DMS53 treated with DMSO at 0.1 percent for 48 hours (cell line): ENCODE results near the gene GID8.
"Not testable (repeated sequence)": the region's sequence is repeated elsewhere in the genome, so short reads cannot be mapped to it uniquely, and the experiment has no call there.

Experiments
- DNase-seq: peaks from one replicate; lab custom pipeline; 2025; ENCODE audit not compliant: unreplicated experiment; lab: John Stamatoyannopoulos, UW

GID8 gene

GRCh38 chr20:62956387-62957135, 18.6 kb downstream of the GID8 start:
- no peak for DNase-seq

- no peak for DNase-seq
These were observed 19.5 kb downstream of the GID8 start for GRCh38 chr20:62957136-62958117.

- DNase-seq, result no peak
These were observed 20.6 kb downstream of the GID8 start for GRCh38 chr20:62958388-62959100.

GRCh38 chr20:62959101-62959971, 21.4 kb downstream of the GID8 start:
- no peak for DNase-seq

GRCh38 chr20:62959998-62960436, 22.1 kb downstream of the GID8 start:
- DNase-seq, result no peak

GRCh38 chr20:62960446-62961309, 22.7 kb downstream of the GID8 start:
- not testable (repeated sequence) for DNase-seq

- no peak for DNase-seq
These were observed 23.4 kb downstream of the GID8 start for GRCh38 chr20:62961310-62961783.

GRCh38 chr20:62961799-62962198, 23.9 kb downstream of the GID8 start:
- no peak for DNase-seq

GRCh38 chr20:62962221-62962879, 24.4 kb downstream of the GID8 start:
- no peak for DNase-seq

GRCh38 chr20:62962891-62963613, 25.1 kb downstream of the GID8 start:
- DNase-seq, result no peak

- DNase-seq, result no peak
These were observed 25.9 kb downstream of the GID8 start for GRCh38 chr20:62963614-62964397.

GRCh38 chr20:62964700-62965099, 26.8 kb downstream of the GID8 start:
- DNase-seq, result no peak

GRCh38 chr20:62965363-62965771, 27.4 kb downstream of the GID8 start:
- DNase-seq, result no peak

GRCh38 chr20:62966212-62967148, 28.5 kb downstream of the GID8 start:
- DNase-seq, result no peak

- no peak for DNase-seq
These were observed 29.2 kb downstream of the GID8 start for GRCh38 chr20:62967149-62967501.

- DNase-seq, result no peak
These were observed 29.8 kb downstream of the GID8 start for GRCh38 chr20:62967628-62968351.
